Measurements from ENCODE around the gene ZBTB18.

- no peak for TF ChIP-seq EP300 (IDR thresholded peaks at IDR 0.05)
- TF ChIP-seq CTCF (IDR thresholded peaks at IDR 0.05) = no peak
- TF ChIP-seq POLR2A (IDR thresholded peaks at IDR 0.05) = no peak
- TF ChIP-seq POLR2AphosphoS5 (IDR thresholded peaks at IDR 0.05) = no peak
Measured at GRCh38 chr1:244060117-244060516, 9.0 kb downstream of the ZBTB18 start.

All from upper lobe of left lung (tissue), 4 donors.